WTC11 (cell line): ENCODE results near the gene CREM. TPM values are rescaled to one million over a fixed set of nuclear protein-coding genes. Genes with fewer than 3 reads are reported as not detected.

Experiments
- ATAC-seq: fragments of 200-7000 bp; cut with Tn5 transposase; 2 replicates; pipeline ENCODE4 v1.10.0; 2021; ENCODE audit warnings: mild to moderate bottlenecking, moderate library complexity
- CTCF ChIA-PET: fragments of 300-600 bp; sonication (Branson Sonifier 250); formaldehyde crosslinking; loops from one replicate; lab custom pipeline; 2021; ENCODE audit warnings: antibody characterized with exemption; lab: Charles Lee
- POLR2A ChIA-PET: fragments of 350-600 bp; sonication (Branson Sonifier 250); formaldehyde crosslinking; loops from one replicate; lab custom pipeline; 2021; ENCODE audit warnings: antibody characterized with exemption; lab: Charles Lee
- DNase-seq: peaks from one replicate; pipeline ENCODE4 v3.0.0; 2021; ENCODE audit warnings: low spot score
- H3K27ac Mint-ChIP-seq: 2 replicates; pipeline ENCODE4 v1.8.0; 2021; ENCODE audit warnings: mixed read lengths
- H3K27me3 Mint-ChIP-seq: 2 replicates; pipeline ENCODE4 v1.8.0; 2021; ENCODE audit warnings: low read depth, mild to moderate bottlenecking, moderate library complexity, mixed read lengths
- H3K36me3 Mint-ChIP-seq: 2 replicates; pipeline ENCODE4 v1.8.0; 2021; ENCODE audit warnings: mixed read lengths
- H3K4me1 Mint-ChIP-seq: 2 replicates; pipeline ENCODE4 v1.8.0; 2022; ENCODE audit warnings: mixed read lengths
- H3K4me3 Mint-ChIP-seq: 2 replicates; pipeline ENCODE4 v1.8.0; 2021; ENCODE audit warnings: mild to moderate bottlenecking, moderate library complexity, mixed read lengths
- H3K9me3 Mint-ChIP-seq: 2 replicates; pipeline ENCODE4 v1.8.0; 2021; ENCODE audit warnings: mixed read lengths
- AFF4 ChIP-seq: sonication (generic); formaldehyde crosslinking; IDR thresholded peaks from 2 replicates; pipeline ENCODE4 v1.8.1; 2023; ENCODE audit warnings: mild to moderate bottlenecking, missing genetic modification reagents, borderline replicate concordance
- FOXJ3 ChIP-seq: sonication (generic); formaldehyde crosslinking; IDR thresholded peaks from 2 replicates; pipeline ENCODE4 v1.9.0; 2021; ENCODE audit warnings: missing genetic modification reagents, mild to moderate bottlenecking, borderline replicate concordance
- FOXK1 ChIP-seq: sonication (generic); formaldehyde crosslinking; IDR thresholded peaks from 2 replicates; pipeline ENCODE4 v1.8.0; 2022; ENCODE audit warnings: mild to moderate bottlenecking, moderate library complexity, missing genetic modification reagents
- KAT7 ChIP-seq: sonication (generic); formaldehyde crosslinking; IDR thresholded peaks from 2 replicates; pipeline ENCODE4 v1.8.1; 2023; ENCODE audit warnings: missing genetic modification reagents, mild to moderate bottlenecking, borderline replicate concordance
- MYBL2 ChIP-seq: sonication (generic); formaldehyde crosslinking; IDR thresholded peaks from 2 replicates; pipeline ENCODE4 v1.8.1; 2023; ENCODE audit warnings: mild to moderate bottlenecking, moderate library complexity, missing genetic modification reagents
- NFATC4 ChIP-seq: fragments of 250-450 bp; sonication (Bioruptor Pico); IDR thresholded peaks from 2 replicates; pipeline ENCODE4 v1.9.0; 2021; ENCODE audit warnings: mild to moderate bottlenecking
- RORB ChIP-seq: fragments of 250-450 bp; sonication (Bioruptor Pico); IDR thresholded peaks from 2 replicates; pipeline ENCODE4 v1.9.0; 2021; ENCODE audit warnings: mild to moderate bottlenecking
- SMAD4 ChIP-seq: sonication (generic); formaldehyde crosslinking; IDR thresholded peaks from 2 replicates; pipeline ENCODE4 v1.8.0; 2022; ENCODE audit warnings: mild to moderate bottlenecking, missing genetic modification reagents
- TCF7 ChIP-seq: sonication (generic); formaldehyde crosslinking; IDR thresholded peaks from 2 replicates; pipeline ENCODE4 v1.8.0; 2022; ENCODE audit warnings: mild to moderate bottlenecking, low read depth, missing genetic modification reagents, moderate library complexity
- ZNF138 ChIP-seq: sonication (generic); formaldehyde crosslinking; conservative IDR thresholded peaks from 2 replicates; pipeline ENCODE4 v1.8.1; 2022; ENCODE audit warnings: mild to moderate bottlenecking, moderate library complexity, missing genetic modification reagents
- ZNF263 ChIP-seq: sonication (generic); formaldehyde crosslinking; IDR thresholded peaks from 2 replicates; pipeline ENCODE4 v1.8.1; 2022; ENCODE audit warnings: low read depth, mild to moderate bottlenecking, moderate library complexity, missing genetic modification reagents
- ZNF416 ChIP-seq: fragments of 250-450 bp; sonication (Bioruptor Pico); IDR thresholded peaks from 2 replicates; pipeline ENCODE4 v1.9.0; 2021; ENCODE audit warnings: mild to moderate bottlenecking, inconsistent platforms
- ZNF423 ChIP-seq: fragments of 250-450 bp; sonication (Bioruptor Pico); IDR thresholded peaks from 2 replicates; pipeline ENCODE4 v2.1.2; 2022; ENCODE audit warnings: mild to moderate bottlenecking, moderate library complexity
- total RNA-seq: library from RNA; stranded (reverse); gene quantifications from 3 replicates; pipeline ENCODE4 v1.2.3, GENCODE V29; 2021
- TF ChIP-seq, protein P1 (sequence below): sonication (generic); formaldehyde crosslinking; IDR thresholded peaks from 2 replicates; pipeline ENCODE4 v1.8.0; 2023; ENCODE audit warnings: mild to moderate bottlenecking, missing genetic modification reagents
- TF ChIP-seq, protein P2 (sequence below): sonication (generic); formaldehyde crosslinking; IDR thresholded peaks from 2 replicates; pipeline ENCODE4 v1.8.1; 2023; ENCODE audit warnings: mild to moderate bottlenecking, missing genetic modification reagents, moderate library complexity
- TF ChIP-seq, protein P3 (sequence below): sonication (generic); formaldehyde crosslinking; IDR thresholded peaks from 2 replicates; pipeline ENCODE4 v1.8.1; 2022; ENCODE audit warnings: low read depth, missing genetic modification reagents, borderline replicate concordance
- TF ChIP-seq, protein P4 (sequence below): fragments of 250-450 bp; sonication (Bioruptor Pico); IDR thresholded peaks from 2 replicates; pipeline ENCODE4 v2.1.2; 2022; ENCODE audit warnings: mild to moderate bottlenecking, moderate library complexity

CREM gene
- total RNA-seq, 1 experiment from 2014 or later, result 23.6 TPM

DNA sequence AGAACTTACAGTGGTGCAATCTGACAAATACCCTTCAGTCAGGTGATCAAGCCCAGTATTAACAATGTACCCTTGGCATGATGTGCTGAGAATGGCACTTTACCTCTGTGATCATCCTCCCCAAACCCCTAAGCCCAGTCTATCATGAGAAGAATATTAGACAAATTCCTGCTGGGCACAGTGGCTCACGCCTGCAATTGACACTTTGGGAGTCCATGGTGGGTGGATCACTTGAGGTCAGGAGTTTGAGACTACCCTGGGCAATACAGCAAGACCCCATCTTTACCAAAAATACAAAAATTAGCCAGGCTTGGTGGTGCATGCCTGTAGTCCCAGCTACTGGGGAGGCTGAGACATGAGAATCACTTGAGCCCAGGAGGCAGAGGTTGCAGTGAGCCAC lies 29.1 kb upstream of the CREM start:
- Mint-ChIP-seq H3K4me3 (no peak overlapping the region), H3K36me3 (peaks cover 4% of the 10 kb centered on the region), H3K4me1 (no peaks in the 10 kb centered on the region), H3K27ac (no peak overlapping the region), H3K9me3 (peaks cover 9% of the 10 kb centered on the region), H3K27me3 (peaks cover 17% of the 10 kb centered on the region)
- ATAC-seq (no peak), DNase-seq (no peak)
- ChIA-PET POLR2A (no interaction called here), CTCF (interaction anchor here (2.1 kb wide), 1 partner anchor 29 kb away, joined by 4 read pairs; the partner anchor contains the start of gene CREM)
- TF ChIP-seq NFATC4 (CRISPR knock-in tag), result no peak
- no peak for TF ChIP-seq KAT7 (CRISPR knock-in tag)
- no peak for TF ChIP-seq ZNF423 (CRISPR knock-in tag)
- no peak for TF ChIP-seq FOXJ3 (CRISPR knock-in tag)
- TF ChIP-seq ZNF138 (CRISPR knock-in tag), result no peak
- no peak for TF ChIP-seq RORB (CRISPR knock-in tag)
- TF ChIP-seq MYBL2 (CRISPR knock-in tag), result no peak
- TF ChIP-seq, protein P1, sequence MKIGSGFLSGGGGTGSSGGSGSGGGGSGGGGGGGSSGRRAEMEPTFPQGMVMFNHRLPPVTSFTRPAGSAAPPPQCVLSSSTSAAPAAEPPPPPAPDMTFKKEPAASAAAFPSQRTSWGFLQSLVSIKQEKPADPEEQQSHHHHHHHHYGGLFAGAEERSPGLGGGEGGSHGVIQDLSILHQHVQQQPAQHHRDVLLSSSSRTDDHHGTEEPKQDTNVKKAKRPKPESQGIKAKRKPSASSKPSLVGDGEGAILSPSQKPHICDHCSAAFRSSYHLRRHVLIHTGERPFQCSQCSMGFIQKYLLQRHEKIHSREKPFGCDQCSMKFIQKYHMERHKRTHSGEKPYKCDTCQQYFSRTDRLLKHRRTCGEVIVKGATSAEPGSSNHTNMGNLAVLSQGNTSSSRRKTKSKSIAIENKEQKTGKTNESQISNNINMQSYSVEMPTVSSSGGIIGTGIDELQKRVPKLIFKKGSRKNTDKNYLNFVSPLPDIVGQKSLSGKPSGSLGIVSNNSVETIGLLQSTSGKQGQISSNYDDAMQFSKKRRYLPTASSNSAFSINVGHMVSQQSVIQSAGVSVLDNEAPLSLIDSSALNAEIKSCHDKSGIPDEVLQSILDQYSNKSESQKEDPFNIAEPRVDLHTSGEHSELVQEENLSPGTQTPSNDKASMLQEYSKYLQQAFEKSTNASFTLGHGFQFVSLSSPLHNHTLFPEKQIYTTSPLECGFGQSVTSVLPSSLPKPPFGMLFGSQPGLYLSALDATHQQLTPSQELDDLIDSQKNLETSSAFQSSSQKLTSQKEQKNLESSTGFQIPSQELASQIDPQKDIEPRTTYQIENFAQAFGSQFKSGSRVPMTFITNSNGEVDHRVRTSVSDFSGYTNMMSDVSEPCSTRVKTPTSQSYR (CRISPR knock-in tag), result no peak
- TF ChIP-seq AFF4, result no peak
- no peak for TF ChIP-seq ZNF263 (CRISPR knock-in tag)
- TF ChIP-seq, protein P2, sequence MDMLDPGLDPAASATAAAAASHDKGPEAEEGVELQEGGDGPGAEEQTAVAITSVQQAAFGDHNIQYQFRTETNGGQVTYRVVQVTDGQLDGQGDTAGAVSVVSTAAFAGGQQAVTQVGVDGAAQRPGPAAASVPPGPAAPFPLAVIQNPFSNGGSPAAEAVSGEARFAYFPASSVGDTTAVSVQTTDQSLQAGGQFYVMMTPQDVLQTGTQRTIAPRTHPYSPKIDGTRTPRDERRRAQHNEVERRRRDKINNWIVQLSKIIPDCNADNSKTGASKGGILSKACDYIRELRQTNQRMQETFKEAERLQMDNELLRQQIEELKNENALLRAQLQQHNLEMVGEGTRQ (CRISPR knock-in tag), result no peak
- TF ChIP-seq, protein P3, sequence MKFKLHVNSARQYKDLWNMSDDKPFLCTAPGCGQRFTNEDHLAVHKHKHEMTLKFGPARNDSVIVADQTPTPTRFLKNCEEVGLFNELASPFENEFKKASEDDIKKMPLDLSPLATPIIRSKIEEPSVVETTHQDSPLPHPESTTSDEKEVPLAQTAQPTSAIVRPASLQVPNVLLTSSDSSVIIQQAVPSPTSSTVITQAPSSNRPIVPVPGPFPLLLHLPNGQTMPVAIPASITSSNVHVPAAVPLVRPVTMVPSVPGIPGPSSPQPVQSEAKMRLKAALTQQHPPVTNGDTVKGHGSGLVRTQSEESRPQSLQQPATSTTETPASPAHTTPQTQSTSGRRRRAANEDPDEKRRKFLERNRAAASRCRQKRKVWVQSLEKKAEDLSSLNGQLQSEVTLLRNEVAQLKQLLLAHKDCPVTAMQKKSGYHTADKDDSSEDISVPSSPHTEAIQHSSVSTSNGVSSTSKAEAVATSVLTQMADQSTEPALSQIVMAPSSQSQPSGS (CRISPR knock-in tag), result no peak
- no peak for TF ChIP-seq SMAD4 (CRISPR knock-in tag)
- no peak for TF ChIP-seq FOXK1 (CRISPR knock-in tag)
- TF ChIP-seq TCF7 (CRISPR knock-in tag), result no peak
- TF ChIP-seq, protein P4, sequence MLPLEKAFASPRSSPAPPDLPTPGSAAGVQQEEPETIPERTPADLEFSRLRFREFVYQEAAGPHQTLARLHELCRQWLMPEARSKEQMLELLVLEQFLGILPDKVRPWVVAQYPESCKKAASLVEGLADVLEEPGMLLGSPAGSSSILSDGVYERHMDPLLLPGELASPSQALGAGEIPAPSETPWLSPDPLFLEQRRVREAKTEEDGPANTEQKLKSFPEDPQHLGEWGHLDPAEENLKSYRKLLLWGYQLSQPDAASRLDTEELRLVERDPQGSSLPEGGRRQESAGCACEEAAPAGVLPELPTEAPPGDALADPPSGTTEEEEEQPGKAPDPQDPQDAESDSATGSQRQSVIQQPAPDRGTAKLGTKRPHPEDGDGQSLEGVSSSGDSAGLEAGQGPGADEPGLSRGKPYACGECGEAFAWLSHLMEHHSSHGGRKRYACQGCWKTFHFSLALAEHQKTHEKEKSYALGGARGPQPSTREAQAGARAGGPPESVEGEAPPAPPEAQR (CRISPR knock-in tag), result no peak
- TF ChIP-seq ZNF416 (CRISPR knock-in tag), result no peak
